IPS-18c (cell line): ENCODE measurements around the gene FAM50B.
A peak's percentile ranks its signal among the peaks of the same experiment; 100 is the strongest.

Experiments used
- H3K4me3 ChIP-seq: 2 replicates; pipeline ENCODE4 v1.7.0; 2013; ENCODE audit warnings: low read depth, mild to moderate bottlenecking, low read length, moderate library complexity; ENCODE audit not compliant: insufficient read depth
- H3K9me3 ChIP-seq: one replicate; pipeline ENCODE4 v1.6.1; 2013; ENCODE audit warnings: mild to moderate bottlenecking, low read length, moderate library complexity; ENCODE audit not compliant: control insufficient read depth, insufficient read depth

The FAM50B gene

GRCh38 chr6:3838992-3839867 lies 9.9 kb upstream of the FAM50B start:
- H3K9me3 ChIP-seq = no peaks in the 10 kb centered on the region
- H3K4me3 ChIP-seq = no peak overlapping the region

- no peak overlapping the region for H3K4me3 ChIP-seq
- no peaks in the 10 kb centered on the region for H3K9me3 ChIP-seq
These were observed 8.1 kb upstream of the FAM50B start for GRCh38 chr6:3841066-3841454.

- Histone ChIP-seq H3K9me3 (no peaks in the 10 kb centered on the region), H3K4me3 (no peak overlapping the region)
These were observed 7.2 kb upstream of the FAM50B start for GRCh38 chr6:3841711-3842565.

- Histone ChIP-seq H3K4me3 (no peak overlapping the region), H3K9me3 (no peaks in the 10 kb centered on the region)
These were observed 5.6 kb upstream of the FAM50B start for GRCh38 chr6:3843379-3844096.

GRCh38 chr6:3844097-3844463 lies 5.1 kb upstream of the FAM50B start:
- Histone ChIP-seq H3K4me3 (no peak overlapping the region), H3K9me3 (no peaks in the 10 kb centered on the region)

GRCh38 chr6:3847521-3847920 lies 1.7 kb upstream of the FAM50B start:
- H3K4me3 ChIP-seq = no peak overlapping the region

GRCh38 chr6:3848380-3848779 lies 793 bp upstream of the FAM50B start:
- Histone ChIP-seq H3K9me3 (no peaks in the 10 kb centered on the region), H3K4me3 (peak overlapping the region; percentile 77)

More at GRCh38 chr6:3847521-3847920, 1.7 kb upstream of the FAM50B start:
- no peaks in the 10 kb centered on the region for H3K9me3 ChIP-seq

- no peaks in the 10 kb centered on the region for H3K9me3 ChIP-seq
These were observed 693 bp downstream of the FAM50B start for GRCh38 chr6:3849681-3850450.

GRCh38 chr6:3850451-3851203 lies 1.5 kb downstream of the FAM50B start:
- Histone ChIP-seq H3K9me3 (no peaks in the 10 kb centered on the region), H3K4me3 (no peak overlapping the region)

More at GRCh38 chr6:3849681-3850450, 693 bp downstream of the FAM50B start:
- peak overlapping the region; percentile 77 for H3K4me3 ChIP-seq

GRCh38 chr6:3851839-3852238 lies 2.7 kb downstream of the FAM50B start:
- no peak overlapping the region for H3K4me3 ChIP-seq
- no peaks in the 10 kb centered on the region for H3K9me3 ChIP-seq

GRCh38 chr6:3852391-3852790 lies 3.2 kb downstream of the FAM50B start:
- H3K4me3 ChIP-seq = no peak overlapping the region
- no peaks in the 10 kb centered on the region for H3K9me3 ChIP-seq

GRCh38 chr6:3855866-3856265 lies 6.7 kb downstream of the FAM50B start:
- Histone ChIP-seq H3K9me3 (no peaks in the 10 kb centered on the region), H3K4me3 (no peak overlapping the region)

GRCh38 chr6:3856576-3856975 lies 7.4 kb downstream of the FAM50B start:
- Histone ChIP-seq H3K9me3 (no peaks in the 10 kb centered on the region), H3K4me3 (no peak overlapping the region)

- Histone ChIP-seq H3K4me3 (no peak overlapping the region), H3K9me3 (no peaks in the 10 kb centered on the region)
These were observed 8.6 kb downstream of the FAM50B start for GRCh38 chr6:3857468-3858456.

- Histone ChIP-seq H3K9me3 (no peaks in the 10 kb centered on the region), H3K4me3 (no peak overlapping the region)
These were observed 10.8 kb downstream of the FAM50B start for GRCh38 chr6:3859878-3860552.
